NCI-H1694 (cell line): ENCODE results near the gene DNAH17.

ENCODE experiments used
- DNase-seq: peaks from one replicate; lab custom pipeline; 2025; lab: John Stamatoyannopoulos, UW

DNAH17 gene

DNA sequence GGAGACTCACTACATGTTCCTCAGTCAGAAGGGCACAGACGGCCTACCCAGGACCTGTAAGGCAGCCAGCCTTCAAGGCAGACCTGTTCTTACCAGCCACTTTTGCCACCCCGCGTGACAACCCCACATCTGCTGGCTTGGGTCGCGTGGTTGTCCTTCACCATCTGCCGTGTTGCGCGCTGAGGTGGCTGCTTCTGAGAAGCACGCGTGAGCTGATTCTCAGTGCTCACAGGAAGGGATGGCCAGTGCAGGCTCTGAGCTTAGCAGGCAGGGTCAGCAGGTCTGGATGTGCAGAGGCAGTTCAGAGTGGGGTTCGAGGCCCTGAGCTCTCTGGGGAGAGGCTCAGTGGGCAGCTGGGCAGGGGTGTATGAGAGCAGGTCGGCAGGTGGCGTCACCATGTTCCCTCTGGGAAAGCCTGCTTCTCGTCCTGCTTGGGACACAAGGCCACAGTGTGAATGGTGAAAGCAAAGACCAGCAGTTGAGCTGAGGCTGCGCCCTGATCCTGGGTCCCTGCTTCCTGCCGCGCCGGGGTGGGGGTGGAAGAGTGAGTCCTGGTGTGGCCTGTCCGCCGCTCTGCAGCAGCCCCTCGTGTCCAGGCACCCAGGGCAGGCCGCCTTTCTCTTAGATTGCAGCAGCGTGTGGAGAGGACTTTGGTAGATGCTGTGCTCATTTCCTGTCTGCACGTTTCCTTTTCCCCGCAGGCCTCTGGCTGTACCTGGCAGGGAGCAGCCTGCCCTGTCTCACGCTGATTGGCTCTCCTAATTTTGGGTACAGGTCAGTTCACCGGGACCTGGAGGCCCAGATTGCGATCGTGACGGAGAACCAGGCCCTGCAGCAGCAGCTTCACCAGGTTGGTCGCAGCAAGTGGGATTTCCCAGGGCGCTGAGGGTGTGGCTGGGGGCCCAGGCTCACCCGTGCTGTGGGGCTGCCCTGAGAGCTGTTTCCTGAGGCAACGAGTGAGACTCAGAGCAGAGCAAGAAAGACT, 162.7 kb downstream of the DNAH17 start:
- DNase-seq = no peak

DNA sequence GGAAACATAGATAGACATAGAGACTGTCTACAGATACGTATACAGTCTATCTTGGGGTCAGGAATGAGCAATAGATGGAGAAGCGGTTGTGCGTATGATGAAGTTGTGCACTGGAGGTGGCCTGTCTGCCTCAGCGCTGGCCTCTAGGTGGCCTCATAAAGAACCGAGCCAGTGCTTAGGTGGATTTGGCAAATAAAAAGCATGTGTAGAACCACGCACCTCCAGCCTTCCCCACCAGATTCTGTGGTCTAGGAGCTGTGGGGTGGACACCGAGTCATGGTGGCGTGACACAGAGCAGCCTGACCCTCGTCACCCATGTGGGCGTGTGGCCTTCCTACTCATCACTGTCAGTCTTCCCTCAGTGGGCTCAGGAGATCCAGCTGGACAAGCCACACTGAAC, 164.8 kb downstream of the DNAH17 start:
- no peak for DNase-seq

DNA sequence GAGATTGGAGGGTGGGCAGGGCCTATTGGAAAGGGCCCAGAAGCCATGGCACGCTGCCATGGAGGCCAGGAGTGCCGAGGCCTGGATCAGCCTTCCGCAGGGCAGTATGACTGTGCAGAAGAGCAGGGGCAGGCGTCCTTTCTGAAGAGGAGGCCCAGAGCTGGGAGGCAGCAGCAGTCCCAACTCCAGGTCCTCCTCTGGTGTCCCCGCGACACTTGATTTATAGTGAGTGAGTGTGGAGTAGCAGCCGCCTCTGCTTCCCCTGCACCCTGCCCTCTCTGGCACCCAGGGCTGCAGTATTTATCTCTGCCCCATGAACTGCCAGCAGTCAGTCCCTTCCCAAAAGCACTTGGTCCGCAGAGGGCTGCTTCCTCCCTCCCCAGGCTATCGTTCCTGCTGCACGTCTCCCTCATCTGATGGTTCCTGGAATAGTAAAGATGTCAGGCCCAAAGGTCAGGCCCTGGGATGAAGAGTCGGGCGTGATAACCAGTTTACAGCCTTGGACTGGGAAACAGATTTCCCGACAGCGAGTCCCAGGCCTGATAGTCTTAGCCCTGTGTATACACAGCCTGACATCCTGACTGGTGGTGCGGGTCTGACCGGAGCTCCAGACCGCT, 165.8 kb downstream of the DNAH17 start:
- DNase-seq = no peak

DNA sequence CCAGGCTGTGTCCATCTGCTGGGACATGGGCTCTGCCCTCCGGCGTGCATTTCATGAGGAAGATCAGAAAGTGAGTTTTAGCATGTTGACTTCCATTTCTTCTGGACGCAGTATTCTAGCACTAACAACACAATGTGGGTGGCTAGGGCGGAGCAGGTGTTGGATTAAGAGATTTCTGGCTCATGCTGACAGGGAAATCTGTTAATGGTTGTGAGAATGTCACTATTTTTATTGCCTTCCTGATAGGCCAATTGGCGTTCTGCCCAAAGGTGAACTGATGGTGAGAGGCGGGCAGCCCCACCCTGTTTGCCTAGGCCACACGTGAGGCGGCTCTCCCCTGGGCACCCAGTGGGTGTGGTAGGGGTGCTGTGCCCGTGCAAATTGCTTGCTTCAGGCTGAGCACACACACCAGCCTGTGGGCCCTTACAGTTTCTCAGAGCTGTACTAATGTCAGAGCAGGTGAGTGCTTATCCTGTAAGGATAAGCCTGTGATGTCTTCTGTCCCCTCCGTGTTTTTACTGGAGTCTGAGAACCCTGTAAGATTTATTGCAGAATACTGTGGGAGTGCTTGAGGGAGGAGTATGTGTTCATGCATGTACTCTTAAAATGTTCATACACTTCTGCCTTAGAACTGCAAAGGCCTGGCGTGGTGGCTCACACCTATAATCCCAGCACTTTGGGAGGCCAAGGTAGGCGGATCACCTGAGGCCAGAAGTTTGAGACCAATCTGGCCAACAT, 167.8 kb downstream of the DNAH17 start:
- no peak for DNase-seq

DNA sequence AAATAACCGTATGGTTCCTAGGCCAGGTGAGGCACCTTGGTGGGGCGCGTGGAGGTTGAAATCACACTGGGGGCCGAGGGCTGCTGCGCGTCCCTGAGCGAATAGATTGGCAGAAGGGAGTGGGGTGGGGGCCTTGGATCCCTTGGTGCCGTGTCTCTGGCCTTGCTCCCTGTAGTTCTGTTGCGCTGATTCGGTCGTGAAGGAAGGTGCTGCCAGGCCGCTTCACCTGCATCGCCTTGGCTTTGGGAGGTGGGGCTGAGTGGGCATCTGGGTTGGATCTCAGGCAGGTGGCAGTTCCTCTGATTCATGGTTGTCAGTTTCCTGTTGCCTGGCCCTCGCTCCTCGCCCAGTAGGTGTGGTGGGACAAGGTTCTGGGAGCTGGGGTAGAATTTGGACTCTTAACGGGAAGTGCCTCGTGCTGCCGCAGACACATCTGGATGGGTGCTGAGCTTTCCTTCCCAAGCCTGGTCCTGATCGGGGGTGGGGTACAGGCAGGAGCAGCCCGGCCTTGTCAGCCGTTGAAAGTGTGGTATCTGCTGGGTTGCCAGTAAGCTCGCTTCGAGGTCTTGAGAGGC, 168.6 kb downstream of the DNAH17 start:
- DNase-seq = no peak

DNA sequence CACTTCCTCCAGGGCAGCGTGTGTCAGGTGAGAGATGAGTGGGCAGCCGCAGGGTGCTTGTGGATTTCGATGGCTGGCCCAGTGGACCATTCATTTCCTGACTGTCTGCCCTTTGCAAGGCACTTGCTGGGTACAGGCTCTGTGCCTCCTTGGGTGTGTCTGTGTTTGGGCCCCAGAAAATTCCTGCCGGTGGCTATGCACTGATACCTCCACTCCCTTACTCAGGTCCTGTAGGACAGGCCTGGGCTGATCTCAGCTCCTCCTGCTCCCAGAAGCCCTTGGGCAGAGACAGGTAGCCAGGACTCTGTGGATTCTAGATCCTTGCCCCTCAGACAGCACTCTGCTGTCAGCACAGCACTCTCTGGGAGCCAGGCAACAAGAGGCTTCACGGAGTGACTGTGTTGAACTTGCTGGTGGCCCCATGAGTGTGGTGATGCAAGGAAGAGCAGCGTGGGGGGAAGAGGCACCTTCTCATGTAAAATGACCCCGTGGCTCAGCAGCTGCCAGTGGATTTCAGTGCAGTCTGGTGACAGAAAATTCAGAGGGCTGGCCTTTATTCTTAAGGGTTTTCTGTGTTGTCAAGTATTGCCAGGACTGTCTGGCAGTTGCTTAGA, 169.7 kb downstream of the DNAH17 start:
- DNase-seq = no peak

DNA sequence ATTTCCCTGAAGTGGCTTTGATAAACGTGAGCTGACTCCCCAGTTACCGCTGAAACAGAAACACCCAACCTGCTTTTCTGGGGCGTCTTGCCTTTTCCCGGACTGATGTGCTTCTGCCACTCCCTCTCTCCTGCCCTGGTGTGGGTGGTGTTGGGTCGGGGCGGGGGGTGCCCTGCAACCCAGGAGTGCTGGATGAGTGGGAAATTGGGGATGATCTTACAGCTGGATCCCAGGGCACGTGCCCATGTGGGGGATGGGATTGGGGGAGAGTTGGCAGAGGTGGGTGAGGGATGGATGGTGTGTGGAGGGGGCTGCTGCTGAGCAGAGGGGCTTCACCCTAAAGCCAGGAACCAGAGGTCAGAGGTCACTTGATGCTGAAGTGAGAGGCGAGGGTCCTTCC, 170.3 kb downstream of the DNAH17 start:
- DNase-seq = no peak

DNA sequence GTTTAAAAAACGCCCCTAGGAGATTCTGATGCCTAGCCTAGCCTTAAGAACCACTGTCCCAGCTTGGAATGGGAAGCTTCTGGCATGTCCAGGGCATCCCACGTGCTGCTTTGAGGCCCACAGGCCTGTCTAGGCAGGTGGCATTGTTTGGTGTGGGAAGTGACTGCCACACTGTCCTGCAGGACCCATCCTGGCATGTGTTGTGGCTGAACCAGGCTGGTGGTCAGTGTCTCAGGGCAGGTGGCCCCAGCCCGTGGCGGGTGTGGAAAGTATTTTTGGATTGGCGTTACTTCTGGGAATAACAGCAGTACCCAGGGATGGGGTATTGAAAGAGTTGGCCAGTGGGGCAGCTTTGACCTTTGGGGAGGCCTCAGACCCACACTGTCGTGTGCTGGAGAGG, 170.8 kb downstream of the DNAH17 start:
- no peak for DNase-seq

DNA sequence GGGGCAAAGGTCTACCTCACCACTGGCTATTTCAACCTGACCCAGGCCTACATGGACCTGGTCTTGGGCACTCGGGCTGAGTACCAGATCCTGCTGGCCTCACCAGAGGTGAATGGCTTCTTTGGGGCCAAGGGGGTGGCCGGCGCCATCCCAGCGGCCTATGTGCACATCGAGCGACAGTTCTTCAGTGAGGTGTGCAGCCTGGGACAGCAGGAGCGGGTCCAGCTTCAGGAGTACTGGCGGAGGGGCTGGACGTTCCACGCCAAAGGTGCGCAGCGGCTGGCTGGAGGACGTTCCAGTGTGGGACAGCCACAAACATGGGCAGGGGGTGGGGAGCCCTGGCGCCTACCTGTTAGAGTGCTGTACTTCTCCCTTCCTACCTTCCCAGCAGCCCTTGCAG, 173.4 kb downstream of the DNAH17 start:
- no peak for DNase-seq

DNA sequence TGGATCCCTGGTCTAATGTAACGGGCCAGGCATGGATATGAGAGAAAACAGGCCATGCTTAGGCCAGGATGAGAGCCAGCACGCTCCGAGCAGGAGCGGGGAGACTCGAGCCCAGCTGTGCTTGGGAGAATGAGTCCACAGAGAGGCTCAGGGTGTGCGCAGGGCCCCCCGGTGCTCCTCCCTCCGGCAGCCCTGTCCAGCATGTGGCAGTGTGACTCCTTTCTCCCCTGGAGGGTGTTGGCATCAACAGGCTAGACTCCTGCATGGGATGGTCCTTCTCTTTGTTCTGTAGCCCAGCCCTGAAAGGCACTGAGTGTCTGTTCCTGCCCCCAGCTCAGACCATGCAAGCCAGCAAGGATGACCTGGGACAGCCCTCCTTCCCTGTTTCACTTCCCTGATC, 175.3 kb downstream of the DNAH17 start:
- no peak for DNase-seq

DNA sequence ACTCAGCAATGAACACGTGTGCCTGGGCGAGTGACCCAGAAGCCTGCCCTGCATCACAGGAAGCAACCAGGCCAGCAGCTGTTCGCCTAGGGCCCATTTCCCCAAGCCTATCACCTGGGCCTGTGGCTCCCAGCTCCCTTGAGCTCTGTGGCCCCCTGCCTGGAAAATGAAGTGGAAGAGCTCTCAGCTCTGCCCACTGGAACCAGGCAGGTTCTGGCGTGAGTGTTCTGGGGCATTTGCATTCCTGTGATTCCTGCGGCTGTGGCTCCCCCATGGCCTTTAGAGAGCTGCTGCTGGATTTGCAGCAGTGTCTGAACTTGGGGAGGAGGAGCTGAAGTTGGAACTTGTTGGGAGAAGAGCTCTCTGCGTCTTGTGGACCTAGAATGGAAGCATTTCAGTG, 175.9 kb downstream of the DNAH17 start:
- DNase-seq = no peak

DNA sequence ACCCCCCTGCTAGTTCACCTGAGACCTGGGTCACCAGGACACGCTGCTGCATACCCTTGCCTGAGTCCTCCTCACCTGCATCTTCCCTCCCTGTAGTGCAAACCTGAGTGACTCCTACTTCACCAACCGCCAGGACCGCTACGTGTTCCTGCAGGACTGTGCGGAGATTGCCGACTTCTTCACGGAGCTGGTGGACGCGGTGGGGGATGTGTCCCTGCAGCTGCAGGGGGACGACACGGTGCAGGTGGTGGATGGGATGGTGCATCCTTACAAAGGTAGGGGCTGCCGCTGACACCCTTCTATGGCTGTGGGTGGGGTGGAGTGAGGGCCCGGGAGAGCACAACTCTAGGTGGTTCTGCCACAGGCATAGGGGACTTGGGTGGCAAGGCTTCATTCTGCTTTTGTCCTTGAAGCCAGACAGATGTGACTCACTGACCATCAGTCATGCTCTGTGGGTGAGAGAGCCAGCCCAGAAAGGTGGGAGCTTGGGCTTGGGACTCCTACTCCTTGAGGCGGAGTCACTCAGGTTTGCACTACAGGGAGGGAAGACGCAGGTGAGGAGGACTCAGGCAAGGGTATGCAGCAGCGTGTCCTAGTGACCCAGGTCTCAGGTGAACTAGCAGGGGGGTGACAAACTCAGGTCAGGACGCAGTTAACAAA, 176.5 kb downstream of the DNAH17 start:
- DNase-seq = no peak

DNA sequence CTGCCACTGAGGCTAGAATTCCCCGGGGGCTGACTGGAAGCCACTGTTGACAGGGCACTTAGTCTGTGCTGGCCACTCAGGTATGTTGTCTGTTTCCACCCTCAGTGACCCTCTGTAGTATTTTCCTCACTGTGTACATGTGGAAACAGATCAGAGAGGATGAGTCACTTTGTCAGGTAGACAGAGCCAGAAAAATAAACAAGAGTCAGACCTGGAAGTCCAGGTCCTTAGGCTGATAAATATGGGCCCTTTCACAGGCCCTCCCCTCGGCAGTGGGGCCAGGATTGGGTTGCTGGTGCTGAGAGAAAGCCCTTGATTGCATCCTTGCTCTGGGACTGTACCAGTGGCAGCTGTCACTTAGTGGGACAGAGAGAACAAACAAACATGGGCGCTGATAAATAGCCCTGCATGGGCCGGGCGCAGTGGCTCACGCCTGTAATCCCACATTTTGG, 177.5 kb downstream of the DNAH17 start:
- no peak for DNase-seq

DNA sequence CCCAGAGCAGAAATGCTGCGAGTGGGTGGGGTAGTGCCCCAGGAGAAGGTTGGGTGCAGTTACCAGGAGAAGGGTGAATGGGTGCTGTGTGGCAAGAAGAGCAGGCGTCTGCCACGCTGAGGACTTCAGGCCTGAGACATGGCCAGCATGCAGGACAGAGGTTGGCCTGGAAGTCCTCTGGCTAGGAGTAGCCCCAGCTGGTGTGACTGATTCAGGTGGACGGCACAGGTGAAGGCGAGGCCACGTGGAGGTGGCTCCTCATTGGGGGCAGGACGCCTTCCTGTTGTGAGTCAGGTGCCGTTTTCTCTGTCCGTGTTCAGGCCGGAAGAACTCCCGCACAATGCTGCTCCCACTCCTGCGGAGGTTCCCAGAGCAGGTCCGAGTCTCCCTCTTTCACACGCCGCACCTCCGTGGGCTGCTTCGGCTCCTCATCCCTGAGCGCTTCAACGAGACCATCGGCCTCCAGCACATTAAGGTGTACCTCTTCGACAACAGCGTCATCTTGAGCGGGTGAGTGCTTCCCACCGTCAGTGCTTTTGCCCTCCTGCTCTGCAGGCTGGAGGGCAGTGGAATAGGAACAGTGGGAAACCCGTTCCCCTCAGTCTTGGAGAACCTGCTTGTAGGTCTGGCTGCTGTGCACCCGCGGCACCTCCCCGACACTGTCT, 178.0 kb downstream of the DNAH17 start:
- no peak for DNase-seq

DNA sequence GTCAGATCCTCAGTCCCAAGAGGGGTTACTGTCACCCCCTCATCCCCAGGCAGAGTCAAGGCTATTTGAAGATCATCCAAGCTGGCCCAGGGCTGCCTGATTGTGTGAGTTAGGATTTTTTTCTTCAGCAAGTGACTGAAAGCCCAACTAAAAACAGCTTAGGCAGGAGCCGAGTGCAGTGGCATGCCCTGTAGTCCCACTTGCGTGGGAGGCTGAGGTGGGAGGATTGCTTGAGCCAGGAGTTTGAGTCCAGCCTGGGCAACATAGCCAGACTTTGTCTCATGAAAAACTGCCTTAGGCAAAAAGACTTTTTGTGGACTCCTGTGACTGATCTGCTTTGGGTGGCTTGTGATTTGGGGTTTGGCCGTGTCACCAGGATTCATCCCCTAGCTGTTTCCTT, 178.8 kb downstream of the DNAH17 start:
- no peak for DNase-seq

DNA sequence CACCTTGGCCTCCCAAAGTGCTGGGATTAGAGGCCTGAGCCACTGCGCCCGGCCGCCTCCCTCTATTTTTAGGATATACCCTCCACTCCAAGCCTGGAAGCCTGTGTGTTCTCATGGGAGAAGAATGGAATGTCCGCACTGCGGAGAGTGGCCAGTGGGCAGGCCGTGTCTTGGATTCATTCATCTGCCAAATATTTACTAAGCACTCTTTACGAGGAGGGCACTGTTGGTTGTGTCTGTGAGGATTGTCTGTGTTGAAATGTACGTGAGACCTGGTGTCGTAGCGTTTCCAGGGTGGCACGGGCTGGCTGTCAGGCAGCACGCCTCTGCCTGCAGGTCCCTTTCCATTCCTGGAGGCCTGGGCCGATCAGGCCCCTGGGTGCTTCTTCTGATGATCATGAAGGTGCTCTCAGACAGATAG, 179.5 kb downstream of the DNAH17 start:
- DNase-seq = no peak

DNA sequence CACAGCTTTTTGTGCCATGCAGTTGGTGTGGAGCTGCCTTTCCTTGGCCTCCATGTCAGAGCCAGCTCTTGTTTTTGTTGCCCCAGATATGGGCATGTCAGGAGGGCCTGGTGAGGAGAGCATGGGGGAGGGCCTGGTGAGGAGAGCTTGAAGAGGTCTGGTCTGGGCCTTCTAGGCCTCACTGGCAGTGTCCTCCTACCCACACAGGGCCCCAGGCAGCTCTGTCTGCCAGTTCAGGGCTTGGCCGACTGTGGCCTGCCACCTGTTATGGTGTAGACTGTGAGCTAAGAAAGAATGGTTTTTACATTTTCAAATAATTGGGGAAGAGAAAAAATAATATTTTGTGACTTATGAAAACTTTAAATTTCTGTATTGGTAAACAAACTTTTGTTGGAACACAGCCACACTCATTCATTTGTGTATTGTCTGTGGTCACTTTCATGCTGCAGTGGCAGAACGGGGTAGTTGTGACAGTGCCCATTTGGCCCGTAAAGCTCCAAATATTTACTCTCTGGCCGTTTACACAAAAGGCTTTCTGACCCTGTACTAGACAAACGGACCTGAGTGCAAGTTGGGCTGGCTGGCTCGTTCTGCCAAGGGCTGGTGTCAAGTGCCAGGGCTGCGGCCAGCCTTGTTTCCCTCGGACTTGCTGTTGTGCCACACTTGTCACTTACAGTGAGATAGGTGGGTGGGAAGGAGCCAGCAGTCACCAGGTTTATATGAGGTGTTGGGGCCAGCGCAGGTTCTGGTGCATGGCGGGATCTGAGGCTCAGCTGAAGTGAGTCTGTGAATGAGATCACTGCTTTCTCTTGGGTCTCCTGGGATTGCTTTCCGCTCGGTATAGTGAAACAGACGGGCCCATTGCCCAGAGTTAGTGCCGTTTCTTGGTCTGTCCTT, 180.5 kb downstream of the DNAH17 start:
- no peak for DNase-seq

DNA sequence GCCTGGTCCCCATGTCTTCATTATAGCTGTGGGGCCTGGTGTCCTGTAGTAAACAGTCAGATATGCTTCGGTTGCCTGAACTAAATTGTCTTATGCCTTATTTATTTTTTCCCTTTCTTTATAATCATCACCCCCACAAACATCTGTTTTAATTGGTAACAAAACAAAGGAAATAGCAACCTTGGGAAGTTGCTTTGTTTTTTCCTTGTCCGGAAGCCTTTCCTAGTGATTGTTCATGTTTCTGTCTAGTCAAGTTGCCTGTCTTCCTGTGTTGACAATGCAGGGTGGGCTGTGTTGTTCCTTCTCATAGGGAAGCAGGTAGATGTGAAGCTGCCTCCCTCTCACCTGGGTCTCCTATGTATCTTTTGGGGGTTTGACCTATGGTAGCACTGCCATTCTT, 182.0 kb downstream of the DNAH17 start:
- DNase-seq = no peak

DNA sequence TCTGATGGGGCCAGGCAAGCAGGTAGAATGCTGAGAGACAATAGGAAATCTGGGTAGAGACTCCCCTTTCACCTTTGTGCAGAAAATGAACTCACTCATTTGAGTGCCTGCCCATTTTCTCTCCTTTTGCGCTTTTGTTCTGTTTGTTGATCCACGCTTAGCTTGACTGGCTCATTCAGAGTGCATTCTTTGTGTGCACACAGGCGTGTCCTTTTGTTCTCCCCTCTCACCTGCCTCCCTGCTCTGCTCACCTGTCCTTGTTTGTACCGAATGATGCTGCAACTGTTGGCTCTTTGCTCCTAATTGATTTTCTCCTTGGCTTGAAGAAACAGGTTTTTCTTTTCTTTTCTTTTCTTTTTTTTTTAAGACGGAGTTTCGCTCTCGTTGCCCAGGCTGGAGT, 183.0 kb downstream of the DNAH17 start:
- DNase-seq = no peak

DNA sequence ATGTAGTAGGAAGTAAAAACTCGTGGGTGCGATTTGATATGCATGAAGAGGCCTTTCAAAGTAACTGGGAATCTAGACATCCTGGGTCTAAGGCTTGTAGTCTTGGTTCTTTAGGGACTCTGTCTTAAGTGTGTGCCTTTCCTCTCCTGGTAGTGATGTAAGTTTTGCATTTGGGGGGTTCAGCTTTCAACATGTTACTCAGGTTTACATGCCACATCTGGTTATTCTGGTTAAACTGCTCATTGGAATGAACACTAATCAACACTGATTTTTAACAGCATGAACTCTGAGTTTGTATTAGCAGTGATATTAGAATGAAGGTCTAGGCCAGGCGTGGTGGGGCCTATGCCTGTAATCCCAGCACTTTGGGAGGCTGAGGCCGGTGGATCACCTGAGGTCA, 183.6 kb downstream of the DNAH17 start:
- no peak for DNase-seq
